Pancreas (tissue), 10 donors: ENCODE data around the gene SLC9A8. TPM values are rescaled to one million over a fixed set of nuclear protein-coding genes. Genes with fewer than 3 reads are reported as not detected.

Source experiments
- ATAC-seq, 4 donors: fragments of 200-7000 bp; cut with Tn5 transposase; one replicate each; pipeline versions ENCODE4 v1.8.0 to v1.9.1; 2020; ENCODE audit warnings: mild to moderate bottlenecking in 4 of 4, moderate library complexity in 4 of 4
- DNase-seq, 6 donors: peaks; one replicate each; pipeline ENCODE4 v3.0.0-alpha.2; 2020
- FAIRE-seq: peaks from 2 replicates; lab custom pipeline; 2012; peaks lifted over from hg19 to GRCh38; lab: Jason Lieb, UNC
- H3K27ac ChIP-seq, 4 donors: fragments of 200-600 bp; sonication (generic); 1 replicate in 3 of 4; 2 replicates in 1 of 4; pipeline versions ENCODE4 v1.5.0 to v1.8.0; 2020
- H3K27me3 ChIP-seq, 4 donors: fragments of 200-600 bp; one replicate each; pipeline ENCODE4 v1.8.0; 2021
- H3K36me3 ChIP-seq, 3 donors: fragments of 200-600 bp; sonication (generic) in 1 of 3; one replicate each; pipeline versions ENCODE4 v1.5.0 to v1.8.0; 2020 to 2021
- H3K4me1 ChIP-seq, 3 donors: fragments of 200-600 bp; one replicate each; pipeline ENCODE4 v1.8.0; 2021
- H3K4me3 ChIP-seq, 4 donors: fragments of 200-600 bp; sonication (generic) in 2 of 4; one replicate each; pipeline versions ENCODE4 v1.5.0 to v1.8.0; 2020 to 2021
- H3K9me3 ChIP-seq, 4 donors: fragments of 200-600 bp; one replicate each; pipeline ENCODE4 v1.8.0; 2021
- WGBS, 2 donors: extraction: QIAGEN DNeasy Blood & Tissue Kit; methylation state at CpG; one replicate each; pipeline ENCODE4 v1.1.7; 2013; 5-methylcytosine and 5-hydroxymethylcytosine counted together
- intact Hi-C, 3 donors: fragments of 100-400 bp; cut with DNase I; formaldehyde crosslinking; loops; one replicate each; pipeline versions ENCODE4 v1.11.1 to v1.14.2; 2022
- polyA plus RNA-seq, 2 donors: library from polyadenylated mRNA; stranded (reverse); fragments of 200-250 nt; gene quantifications; one replicate each; pipeline ENCODE4 v1.2.3, GENCODE V29; 2013
- total RNA-seq, 6 donors: library from RNA; stranded (reverse); fragmentation: NEBNext Ultra II Directional in 4 of 6; extraction: Animal tissue kit (Norgen Biotek cat#: 25700) in 4 of 6; gene quantifications; one replicate each; pipeline versions ENCODE4 v1.2.1 to v1.2.4, GENCODE V29; 2021 to 2023
- TF ChIP-seq, protein P1 (sequence below), 4 donors: fragments of 200-600 bp; sonication (generic) in 3 of 4; IDR thresholded peaks; one replicate each; pipeline versions ENCODE4 v1.5.0 to v1.8.0; 2021; ENCODE audit warnings: antibody characterized with exemption in 4 of 4
- donor health status: healthy with polysubstance abuse.
- donor health status: DM: no; HTN: no; CAD: no; lungs with moderate emphysema.
- donor health status: DM: no; HTN: no; CAD: no.
- donor health status: control.
- donor health status: control.
- donor health status: Bipolar disorder and iron deficiency.
- donor health status: DM: yes; HTN: yes; CAD: no.
- donor health status: DM: no; HTN: no; CAD: no.
- donor health status: DM: no; HTN: no; CAD: no.
- donor health status: DM: yes; HTN: yes; CAD: no.

The SLC9A8 gene
- total and polyA plus RNA-seq, 8 donors, result 4.8 to 9.9 (median 6.8) TPM

DNA sequence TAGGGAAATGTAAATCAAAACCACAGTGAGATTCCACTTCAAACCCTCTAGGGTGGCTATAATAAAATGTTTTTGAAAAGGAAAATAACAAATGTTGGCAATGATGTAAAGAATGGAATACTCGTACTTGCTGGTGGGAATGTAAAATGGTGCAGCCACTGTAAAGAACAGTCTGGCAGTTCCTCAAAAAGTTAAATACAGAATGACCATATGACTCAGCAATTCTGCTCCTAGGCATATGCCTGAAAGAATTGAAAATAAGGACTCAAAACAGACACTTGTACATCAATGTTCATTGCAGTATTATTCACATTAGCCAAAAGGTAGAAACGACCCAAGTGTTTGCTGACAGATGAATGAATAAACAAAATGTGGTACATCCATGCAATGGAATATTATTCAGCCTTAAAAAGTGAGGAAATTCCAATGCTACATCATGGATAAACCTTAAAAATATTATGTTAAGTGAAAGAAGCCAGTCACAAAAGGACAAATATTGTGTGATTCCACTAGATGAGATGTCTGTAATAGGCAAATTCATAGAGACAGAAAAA is 113.3 kb downstream of the SLC9A8 start:
- Histone ChIP-seq H3K9me3 (no peaks in the 10 kb centered on the region), H3K27me3 (no peaks in the 10 kb centered on the region), H3K4me3 (no peak overlapping the region), H3K36me3 (no peaks in the 10 kb centered on the region), H3K4me1 (no peaks in the 10 kb centered on the region), H3K27ac (no peak overlapping the region)
- DNase-seq (no peak), FAIRE-seq (no peak), ATAC-seq (no peak)
- WGBS, 2 donors, result 69 to 82% methylated on average over 2 of the region's 2 CpGs
- intact Hi-C loops, result no loop called here
- TF ChIP-seq, protein P1, sequence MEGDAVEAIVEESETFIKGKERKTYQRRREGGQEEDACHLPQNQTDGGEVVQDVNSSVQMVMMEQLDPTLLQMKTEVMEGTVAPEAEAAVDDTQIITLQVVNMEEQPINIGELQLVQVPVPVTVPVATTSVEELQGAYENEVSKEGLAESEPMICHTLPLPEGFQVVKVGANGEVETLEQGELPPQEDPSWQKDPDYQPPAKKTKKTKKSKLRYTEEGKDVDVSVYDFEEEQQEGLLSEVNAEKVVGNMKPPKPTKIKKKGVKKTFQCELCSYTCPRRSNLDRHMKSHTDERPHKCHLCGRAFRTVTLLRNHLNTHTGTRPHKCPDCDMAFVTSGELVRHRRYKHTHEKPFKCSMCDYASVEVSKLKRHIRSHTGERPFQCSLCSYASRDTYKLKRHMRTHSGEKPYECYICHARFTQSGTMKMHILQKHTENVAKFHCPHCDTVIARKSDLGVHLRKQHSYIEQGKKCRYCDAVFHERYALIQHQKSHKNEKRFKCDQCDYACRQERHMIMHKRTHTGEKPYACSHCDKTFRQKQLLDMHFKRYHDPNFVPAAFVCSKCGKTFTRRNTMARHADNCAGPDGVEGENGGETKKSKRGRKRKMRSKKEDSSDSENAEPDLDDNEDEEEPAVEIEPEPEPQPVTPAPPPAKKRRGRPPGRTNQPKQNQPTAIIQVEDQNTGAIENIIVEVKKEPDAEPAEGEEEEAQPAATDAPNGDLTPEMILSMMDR (IDR thresholded peaks at IDR 0.05), result no peak

DNA sequence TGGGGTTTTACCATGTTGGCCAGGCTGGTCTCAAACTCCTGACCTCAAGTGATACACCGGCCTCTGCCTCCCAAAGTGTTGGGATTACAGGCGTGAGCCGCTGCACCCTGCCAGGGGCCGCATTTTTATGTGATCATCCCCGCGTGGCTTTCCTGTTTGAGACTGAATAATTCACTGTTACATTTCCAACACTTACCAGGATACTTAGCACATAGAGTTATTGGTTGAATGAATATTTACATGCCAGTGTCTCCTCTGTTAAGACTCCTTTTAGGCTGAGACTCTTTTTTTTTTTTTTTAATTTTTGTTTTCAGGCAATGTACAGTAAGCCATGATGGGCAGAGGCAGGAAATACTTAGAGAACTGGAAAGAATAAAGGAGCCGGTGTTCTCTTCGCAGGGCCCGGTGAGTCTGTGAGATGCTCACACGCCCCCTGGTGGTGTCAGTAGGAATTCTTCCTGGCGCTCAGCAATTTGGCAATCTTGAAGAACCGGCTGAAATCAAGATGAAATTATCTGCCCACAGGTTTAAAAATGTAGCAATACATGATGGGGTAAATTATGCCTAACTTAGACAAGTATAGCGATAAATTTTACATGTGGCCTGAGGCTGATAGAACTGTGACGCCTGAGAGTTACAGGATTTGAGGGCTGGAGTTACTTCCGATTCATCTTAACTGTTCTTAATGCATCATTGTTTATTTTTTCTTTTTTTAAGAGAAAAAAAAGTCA is 115.9 kb downstream of the SLC9A8 start:
- Histone ChIP-seq H3K36me3 (no peaks in the 10 kb centered on the region), H3K4me3 (no peak overlapping the region), H3K27me3 (no peaks in the 10 kb centered on the region), H3K9me3 (no peaks in the 10 kb centered on the region), H3K27ac (no peak overlapping the region), H3K4me1 (no peaks in the 10 kb centered on the region)
- intact Hi-C loops, result no loop called here
- peak; percentile 71 to 88 (median 82) for DNase-seq
- peak; percentile 88 to 98 (median 95) for ATAC-seq
- TF ChIP-seq, protein P1 (IDR thresholded peaks at IDR 0.05), result peak; percentile 75 to 94 (median 87)
- 10 to 11% methylated on average over 15 of the region's 15 CpGs for WGBS, 2 donors
- no peak for FAIRE-seq

DNA sequence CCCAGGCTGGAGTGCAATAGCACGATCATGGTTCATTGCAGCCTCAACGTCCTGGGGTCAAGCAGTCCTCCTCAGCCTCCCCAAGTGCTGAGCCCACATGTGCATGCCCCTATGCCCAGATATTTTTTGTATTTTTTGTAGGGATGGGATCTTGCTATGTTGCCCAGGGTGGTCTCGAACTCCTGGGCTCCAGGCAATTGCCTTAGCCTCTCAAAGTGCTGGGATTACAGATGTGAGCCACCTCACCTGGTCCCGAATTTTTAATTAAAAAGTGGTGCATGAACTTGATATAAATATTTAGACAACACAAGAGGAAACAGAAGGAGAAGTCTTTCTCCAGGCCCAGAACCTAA is 116.5 kb downstream of the SLC9A8 start:
- FAIRE-seq (no peak), ATAC-seq (no peak), DNase-seq (peak in 1 of 6 donors; percentile 6)
- 25 to 26% methylated on average over 4 of the region's 4 CpGs for WGBS, 2 donors
- H3K4me3 ChIP-seq, result no peak overlapping the region
- H3K9me3 ChIP-seq, result no peaks in the 10 kb centered on the region
- TF ChIP-seq, protein P1 (IDR thresholded peaks at IDR 0.05), result no peak
- H3K4me1 ChIP-seq, result no peaks in the 10 kb centered on the region
- H3K36me3 ChIP-seq, result no peaks in the 10 kb centered on the region
- H3K27ac ChIP-seq, result no peak overlapping the region
- intact Hi-C loops, result no loop called here
- no peaks in the 10 kb centered on the region for H3K27me3 ChIP-seq

DNA sequence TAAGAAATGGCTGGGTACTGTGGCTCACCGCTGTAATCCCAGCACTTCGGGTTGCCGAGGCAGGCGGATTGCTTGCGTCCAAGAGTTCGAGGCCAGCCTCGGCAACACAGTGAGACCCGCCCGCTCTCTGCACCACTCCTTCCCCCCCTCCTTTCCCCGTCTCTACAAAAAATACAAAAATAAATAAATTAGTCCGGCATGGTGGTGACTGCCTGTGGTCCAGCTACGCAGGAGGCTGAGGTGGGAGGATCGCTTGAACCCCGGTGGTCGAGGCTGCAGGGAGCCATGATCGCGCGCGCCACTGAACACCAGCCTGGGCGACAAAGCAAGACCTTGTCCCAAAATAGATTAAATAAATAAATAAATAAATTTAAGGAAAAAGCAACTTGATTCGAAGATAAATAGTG is 123.1 kb downstream of the SLC9A8 start:
- DNase-seq, result no peak
- TF ChIP-seq, protein P1 (IDR thresholded peaks at IDR 0.05), result no peak
- H3K4me3 ChIP-seq, result peak overlapping the region; percentile 86 to 99 (median 98)
- H3K27me3 ChIP-seq, result no peaks in the 10 kb centered on the region
- FAIRE-seq, result no peak
- H3K9me3 ChIP-seq, result no peaks in the 10 kb centered on the region
- H3K27ac ChIP-seq, result peak overlapping the region; percentile 82 to 90 (median 87)
- intact Hi-C loops, result no loop called here
- WGBS, 2 donors, result 11 to 18% methylated on average over 20 to 21 of the region's 21 CpGs
- peaks cover 8 to 21% (median 13%) of the 10 kb centered on the region in 3 donors for H3K4me1 ChIP-seq
- no peaks in the 10 kb centered on the region for H3K36me3 ChIP-seq
- ATAC-seq, result peak; percentile 11 to 27 (median 22)
